Esophagus squamous epithelium (tissue), 5 donors: ENCODE data around the gene DOCK3. TPM values are rescaled to one million over a fixed set of nuclear protein-coding genes. Genes with fewer than 3 reads are reported as not detected.
"Not testable (repeated sequence)": the region's sequence is repeated elsewhere in the genome, so short reads cannot be mapped to it uniquely, and the experiment has no call there.

Source experiments
- DNase-seq: peaks from one replicate; lab custom pipeline; 2025; lab: John Stamatoyannopoulos, UW
- H3K27ac ChIP-seq, 4 donors: fragments of 200-600 bp; sonication (generic); one replicate each; pipeline ENCODE4 v1.5.1; 2016 to 2019; ENCODE audit warnings: mild to moderate bottlenecking in 1 of 4
- H3K27me3 ChIP-seq, 4 donors: fragments of 200-600 bp; sonication (generic); 1 replicate in 3 of 4; 2 replicates in 1 of 4; pipeline versions ENCODE4 v1.5.1 to v1.6.0; 2017 to 2021; ENCODE audit warnings: antibody characterized with exemption in 1 of 4
- H3K36me3 ChIP-seq, 3 donors: fragments of 200-600 bp; sonication (generic); one replicate each; pipeline ENCODE4 v1.5.1; 2016 to 2019
- H3K4me1 ChIP-seq, 3 donors: fragments of 200-600 bp; sonication (generic); one replicate each; pipeline ENCODE4 v1.5.1; 2017 to 2019
- H3K4me3 ChIP-seq, 4 donors: fragments of 200-600 bp; sonication (generic); 1 replicate in 3 of 4; 2 replicates in 1 of 4; pipeline ENCODE4 v1.5.1; 2016 to 2019; ENCODE audit warnings: mild to moderate bottlenecking in 2 of 4, moderate library complexity in 1 of 4
- H3K9me3 ChIP-seq, 3 donors: fragments of 200-600 bp; sonication (generic); one replicate each; pipeline ENCODE4 v1.5.1; 2016 to 2019
- CTCF ChIP-seq, 6 experiments: fragments of 450-650 bp in 4 of 6; fragments of 200-600 bp in 2 of 6; sonication (generic) in 2 of 6; IDR thresholded peaks; one replicate each; pipeline ENCODE4 v1.5.1; 2016 to 2019; ENCODE audit warnings: antibody characterized with exemption in 6 of 6, mild to moderate bottlenecking in 4 of 6, moderate library complexity in 4 of 6
- POLR2A ChIP-seq, 4 donors: fragments of 450-650 bp; IDR thresholded peaks; one replicate each; pipeline ENCODE4 v1.6.1; 2017; ENCODE audit warnings: antibody characterized with exemption in 4 of 4, mild to moderate bottlenecking in 4 of 4, moderate library complexity in 3 of 4
- WGBS, 2 donors: methylation state at CpG; one replicate each; pipeline ENCODE4 v1.1.5; 2018; 5-methylcytosine and 5-hydroxymethylcytosine counted together
- intact Hi-C: fragments of 100-400 bp; cut with DNase I; formaldehyde crosslinking; loops from one replicate; pipeline ENCODE4 v1.15.0; 2022
- total RNA-seq, 4 donors: library from RNA; depleted of rRNA; stranded (reverse); fragments of >200 nt; gene quantifications; one replicate each; pipeline ENCODE4 v1.1.0, GENCODE V29; 2016
- donor health status: DM: yes; HTN: yes; CAD: no.

DOCK3 gene
- total RNA-seq, 4 donors from 2014 or later: 0.92 to 1.7 (median 1.4) TPM

- WGBS, 2 donors: 37 to 62% methylated on average over 2 of the region's 2 CpGs
- H3K27me3 ChIP-seq: no peaks in the 10 kb centered on the region
- no peak for DNase-seq
- no peak for TF ChIP-seq POLR2A (IDR thresholded peaks at IDR 0.05)
- no peak for TF ChIP-seq CTCF (IDR thresholded peaks at IDR 0.05)
- no peaks in the 10 kb centered on the region for H3K4me1 ChIP-seq
- no peak overlapping the region for H3K4me3 ChIP-seq
- H3K27ac ChIP-seq: no peak overlapping the region
- peaks cover 0 to 4% (median 0%) of the 10 kb centered on the region in 3 donors for H3K9me3 ChIP-seq
- H3K36me3 ChIP-seq: no peaks in the 10 kb centered on the region
- intact Hi-C loops: no loop called here
These were observed 202.2 kb downstream of the DOCK3 start for GRCh38 chr3:50876947-50877346.

- H3K4me1 ChIP-seq, intact Hi-C loops, DNase-seq, H3K9me3 ChIP-seq, H3K27me3 ChIP-seq, H3K27ac ChIP-seq, H3K36me3 ChIP-seq, H3K4me3 ChIP-seq: not testable (repeated sequence)
- WGBS, 2 donors: 60 to 63% methylated on average over 1 of the region's 1 CpG
These were observed 208.0 kb downstream of the DOCK3 start for GRCh38 chr3:50882733-50883132.

- Histone ChIP-seq H3K27ac (no peak overlapping the region), H3K27me3 (no peaks in the 10 kb centered on the region), H3K36me3 (no peaks in the 10 kb centered on the region), H3K9me3 (peaks cover 0 to 5% (median 0%) of the 10 kb centered on the region in 3 donors), H3K4me1 (no peaks in the 10 kb centered on the region), H3K4me3 (no peak overlapping the region)
- intact Hi-C loops: no loop called here
- WGBS, 2 donors: 77 to 90% methylated on average over 4 of the region's 4 CpGs
- DNase-seq: no peak
- TF ChIP-seq CTCF (IDR thresholded peaks at IDR 0.05) (no peak), POLR2A (IDR thresholded peaks at IDR 0.05) (no peak)
These were observed 209.0 kb downstream of the DOCK3 start for GRCh38 chr3:50883755-50884154.

GRCh38 chr3:50885070-50885850, 210.5 kb downstream of the DOCK3 start:
- H3K36me3 ChIP-seq: no peaks in the 10 kb centered on the region
- no peak for TF ChIP-seq POLR2A (IDR thresholded peaks at IDR 0.05)
- peak in 1 of 6 experiments; percentile 20 for TF ChIP-seq CTCF (IDR thresholded peaks at IDR 0.05)
- no peak overlapping the region for H3K27ac ChIP-seq
- 54 to 70% methylated on average over 5 of the region's 5 CpGs for WGBS, 2 donors
- DNase-seq: no peak
- H3K27me3 ChIP-seq: no peaks in the 10 kb centered on the region
- intact Hi-C loops: no loop called here
- no peaks in the 10 kb centered on the region for H3K4me1 ChIP-seq
- H3K4me3 ChIP-seq: no peak overlapping the region
- H3K9me3 ChIP-seq: peaks cover 0 to 5% (median 0%) of the 10 kb centered on the region in 3 donors

GRCh38 chr3:50890688-50891344, 216.1 kb downstream of the DOCK3 start:
- Histone ChIP-seq H3K36me3 (no peaks in the 10 kb centered on the region), H3K4me3 (no peak overlapping the region), H3K4me1 (no peaks in the 10 kb centered on the region), H3K27ac (no peak overlapping the region), H3K9me3 (peaks cover 0 to 9% (median 0%) of the 10 kb centered on the region in 3 donors), H3K27me3 (no peaks in the 10 kb centered on the region)
- 36 to 37% methylated on average over 3 of the region's 3 CpGs for WGBS, 2 donors
- intact Hi-C loops: no loop called here
- DNase-seq: no peak
- TF ChIP-seq POLR2A (IDR thresholded peaks at IDR 0.05) (no peak), CTCF (IDR thresholded peaks at IDR 0.05) (no peak)

- H3K4me3 ChIP-seq, DNase-seq, H3K27me3 ChIP-seq, intact Hi-C loops, H3K27ac ChIP-seq, H3K36me3 ChIP-seq, H3K9me3 ChIP-seq, H3K4me1 ChIP-seq: not testable (repeated sequence)
- 0% methylated on average over 1 of the region's 1 CpG; no CpG with 5 or more reads in 1 of the 2 donors for WGBS, 2 donors
These were observed 226.4 kb downstream of the DOCK3 start for GRCh38 chr3:50901097-50901496.
